GM13976 (cell line): ENCODE data around the gene PDZD4.
A peak's percentile ranks its signal among the peaks of the same experiment; 100 is the strongest.

Source experiments
- DNase-seq: peaks from one replicate; pipeline ENCODE4 v3.0.0; 2012; ENCODE audit warnings: low spot score
- CTCF ChIP-seq: IDR thresholded peaks from 2 replicates; pipeline ENCODE4 v1.5.1; 2012; ENCODE audit warnings: borderline replicate concordance, mild to moderate bottlenecking; ENCODE audit not compliant: insufficient read depth; ENCODE audit errors: extremely low read depth, missing control alignments, control extremely low read depth
- in situ Hi-C: fragments of 300-500 bp; cut with MboI; formaldehyde crosslinking; loops from one replicate; pipeline ENCODE4 v1.12.0; 2022; ENCODE audit warnings: low sequenced_read_pairs, mixed read lengths, inconsistent platforms; ENCODE audit not compliant: unreplicated experiment

PDZD4 gene

GRCh38 chrX:153766098-153766817 is 64.1 kb downstream of the PDZD4 start:
- in situ Hi-C loops = no loop called here

GRCh38 chrX:153765138-153766079 is 64.9 kb downstream of the PDZD4 start:
- peak; percentile 21 for DNase-seq
- in situ Hi-C loops = no loop called here
- TF ChIP-seq CTCF = no peak

More at GRCh38 chrX:153766098-153766817, 64.1 kb downstream of the PDZD4 start:
- TF ChIP-seq CTCF = no peak
- DNase-seq = peak; percentile 37

GRCh38 chrX:153764786-153765137 is 65.6 kb downstream of the PDZD4 start:
- peak; percentile 22 for DNase-seq
- in situ Hi-C loops = no loop called here
- TF ChIP-seq CTCF = no peak

GRCh38 chrX:153763989-153764755 is 66.2 kb downstream of the PDZD4 start, which contains the start of gene PLXNB3:
PLXNB3 (plus strand) TSS chrX:153764249; CDS start chrX:153765536, 1,287 bp downstream.
- in situ Hi-C loops = no loop called here
- peak; percentile 90 for TF ChIP-seq CTCF

GRCh38 chrX:153763298-153763932 is 66.9 kb downstream of the PDZD4 start:
- in situ Hi-C loops = no loop called here
- peak; percentile 19 for DNase-seq
- TF ChIP-seq CTCF = no peak

More at GRCh38 chrX:153763989-153764755, 66.2 kb downstream of the PDZD4 start, which contains the start of gene PLXNB3:
- peak; percentile 85 for DNase-seq

GRCh38 chrX:153762626-153763173 is 67.6 kb downstream of the PDZD4 start:
- in situ Hi-C loops = no loop called here
- TF ChIP-seq CTCF = no peak
- DNase-seq = no peak
